Astrocyte (in vitro differentiated cells and primary cell): Measurements from ENCODE around the gene GLYATL3.

Experiments
- EZH2 ChIP-seq: IDR thresholded peaks from 2 replicates; pipeline ENCODE4 v1.6.1; 2012; ENCODE audit warnings: mild to moderate bottlenecking, low read length, inconsistent platforms; ENCODE audit not compliant: insufficient read depth
- TF ChIP-seq, protein P1 (sequence below): IDR thresholded peaks from 2 replicates; pipeline ENCODE4 v1.5.1; 2011; ENCODE audit warnings: low read depth, mild to moderate bottlenecking, inconsistent platforms, low read length, moderate library complexity; ENCODE audit not compliant: insufficient read depth

- TF ChIP-seq, protein P1, sequence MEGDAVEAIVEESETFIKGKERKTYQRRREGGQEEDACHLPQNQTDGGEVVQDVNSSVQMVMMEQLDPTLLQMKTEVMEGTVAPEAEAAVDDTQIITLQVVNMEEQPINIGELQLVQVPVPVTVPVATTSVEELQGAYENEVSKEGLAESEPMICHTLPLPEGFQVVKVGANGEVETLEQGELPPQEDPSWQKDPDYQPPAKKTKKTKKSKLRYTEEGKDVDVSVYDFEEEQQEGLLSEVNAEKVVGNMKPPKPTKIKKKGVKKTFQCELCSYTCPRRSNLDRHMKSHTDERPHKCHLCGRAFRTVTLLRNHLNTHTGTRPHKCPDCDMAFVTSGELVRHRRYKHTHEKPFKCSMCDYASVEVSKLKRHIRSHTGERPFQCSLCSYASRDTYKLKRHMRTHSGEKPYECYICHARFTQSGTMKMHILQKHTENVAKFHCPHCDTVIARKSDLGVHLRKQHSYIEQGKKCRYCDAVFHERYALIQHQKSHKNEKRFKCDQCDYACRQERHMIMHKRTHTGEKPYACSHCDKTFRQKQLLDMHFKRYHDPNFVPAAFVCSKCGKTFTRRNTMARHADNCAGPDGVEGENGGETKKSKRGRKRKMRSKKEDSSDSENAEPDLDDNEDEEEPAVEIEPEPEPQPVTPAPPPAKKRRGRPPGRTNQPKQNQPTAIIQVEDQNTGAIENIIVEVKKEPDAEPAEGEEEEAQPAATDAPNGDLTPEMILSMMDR = no peak
- TF ChIP-seq EZH2 = no peak
Observed at GRCh38 chr6:49499126-49499525, 597 bp upstream of the GLYATL3 start.
